Heart left ventricle (tissue), 13 donors: ENCODE results near the gene CAPN2.

Source experiments
- CTCF ChIP-seq, 12 donors: fragments of 200-600 bp; sonication (generic) in 4 of 12; IDR thresholded peaks; one replicate each; pipeline versions ENCODE4 v1.5.0 to v1.8.0; 2018 to 2022; ENCODE audit warnings: antibody characterized with exemption in 12 of 12, mild to moderate bottlenecking in 5 of 12
- POLR2A ChIP-seq, 2 donors: fragments of 450-650 bp; IDR thresholded peaks; one replicate each; pipeline ENCODE4 v1.6.1; 2017; ENCODE audit warnings: antibody characterized with exemption in 2 of 2, mild to moderate bottlenecking in 2 of 2, moderate library complexity in 2 of 2
- donor health status: ischemic (EF 13 %, LVEDD 7.1; RV severe dilation, severe dysfunction).
- donor health status: DM: no; HTN: yes; CAD: no.
- donor health status: DM: no; HTN: no; CAD: no.
- donor health status: ischemic (EF 25% LVEDD 6.9; RV normal size, moderate dysfunction).
- donor health status: ischemic (EF 25% LVEDD 5.7; RV mildly dilated, moderate dysfunction).
- donor health status: ischemic (EF 35%, LVEDD 5.7; RV mildly dilated, moderate dysfunction).
- donor health status: nonischemic (EF 11% LVEDD 7.7; RV severe dilation, severe dysfunction).
- donor health status: DM: yes; HTN: yes; CAD: no.
- donor health status: PGD.
- donor health status: ischemic (EF 29% LVEDD 5.4; RV normal size, mild dysfunction).
- donor health status: nonischemic (EF 23%, LVEDD 6.1; RV moderate dilation, normal function).

- TF ChIP-seq POLR2A (IDR thresholded peaks at IDR 0.05) (no peak), CTCF (IDR thresholded peaks at IDR 0.05) (no peak)
Observed at GRCh38 chr1:223771469-223771813, 59.1 kb downstream of the CAPN2 start.
